Stimulated activated memory B cell treated with anti-CD40 and anti-IgM and Interleukin-4, amounts not matched to agents 10 μg/mL and 1 μg/mL and 100 μg/mL, for 72 hours (primary cell): Measurements from ENCODE around the gene ZNF444.

ENCODE experiments used
- ATAC-seq: fragments of 150-1000 bp; cut with Tn5 transposase; 2 replicates; pipeline ENCODE4 v1.10.0; 2021
- H3K27ac Mint-ChIP-seq: one replicate; pipeline ENCODE4 v1.8.0; 2022; ENCODE audit warnings: mild to moderate bottlenecking, mixed read lengths
- H3K27me3 Mint-ChIP-seq: one replicate; pipeline ENCODE4 v1.8.0; 2022; ENCODE audit warnings: mixed read lengths
- H3K36me3 Mint-ChIP-seq: one replicate; pipeline ENCODE4 v1.8.0; 2022; ENCODE audit warnings: mixed read lengths
- H3K4me1 Mint-ChIP-seq: one replicate; pipeline ENCODE4 v1.8.0; 2022; ENCODE audit warnings: mixed read lengths
- H3K4me3 Mint-ChIP-seq: one replicate; pipeline ENCODE4 v1.8.0; 2022; ENCODE audit warnings: mild to moderate bottlenecking, moderate library complexity, mixed read lengths
- H3K9me3 Mint-ChIP-seq: one replicate; pipeline ENCODE4 v1.8.0; 2022; ENCODE audit warnings: mixed read lengths

The ZNF444 gene

GRCh38 chr19:56114051-56114777, 26.9 kb upstream of the ZNF444 start:
- Mint-ChIP-seq H3K4me3 (peak overlapping the region; percentile 36), H3K9me3 (no peaks in the 10 kb centered on the region), H3K27ac (peak overlapping the region; percentile 95), H3K27me3 (no peaks in the 10 kb centered on the region), H3K4me1 (peaks cover 78% of the 10 kb centered on the region), H3K36me3 (peaks cover 10% of the 10 kb centered on the region)
- no peak for ATAC-seq

DNA sequence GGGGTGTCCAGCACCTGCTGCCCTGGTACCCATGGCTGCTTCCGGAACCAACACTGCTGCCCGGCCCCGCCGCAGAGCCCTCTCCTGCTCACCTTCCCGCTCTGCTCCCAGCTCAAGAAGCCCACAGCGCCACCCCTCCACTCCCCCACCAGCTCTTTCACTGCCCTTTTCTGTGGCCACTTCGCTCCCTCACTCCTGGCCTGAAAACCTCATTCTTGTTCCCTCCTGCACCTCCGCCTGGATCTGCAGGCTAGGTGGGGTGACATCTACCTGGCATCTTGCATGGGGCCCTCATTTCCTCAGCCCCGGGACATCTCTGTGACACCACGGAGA, 26.3 kb upstream of the ZNF444 start:
- Mint-ChIP-seq H3K4me1 (peaks cover 83% of the 10 kb centered on the region), H3K27me3 (no peaks in the 10 kb centered on the region), H3K4me3 (peak overlapping the region; percentile 46), H3K9me3 (no peaks in the 10 kb centered on the region), H3K36me3 (peaks cover 12% of the 10 kb centered on the region), H3K27ac (peak overlapping the region; percentile 95)
- no peak for ATAC-seq

DNA sequence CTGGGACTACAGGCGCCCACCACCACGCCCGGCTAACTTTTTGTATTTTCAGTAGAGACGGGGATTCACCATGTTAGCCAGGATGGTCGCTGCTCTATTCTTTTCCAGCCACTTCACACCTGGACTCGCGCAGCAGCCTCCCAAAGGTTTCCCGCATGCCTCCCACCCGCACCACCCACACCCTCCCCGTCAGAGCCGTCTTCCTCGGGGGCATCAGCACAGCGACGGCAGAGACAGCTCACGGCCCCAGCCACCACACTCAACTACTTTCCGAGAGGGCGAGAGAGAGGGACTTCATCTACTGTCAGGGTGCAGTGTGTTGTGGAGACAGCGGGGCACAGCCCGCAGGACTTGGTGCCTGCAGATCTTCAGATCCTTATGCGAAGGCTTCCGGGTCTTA, 25.6 kb upstream of the ZNF444 start:
- Mint-ChIP-seq H3K27ac (peak overlapping the region; percentile 95), H3K4me1 (peaks cover 85% of the 10 kb centered on the region), H3K36me3 (peaks cover 17% of the 10 kb centered on the region), H3K4me3 (no peak overlapping the region), H3K27me3 (no peaks in the 10 kb centered on the region), H3K9me3 (no peaks in the 10 kb centered on the region)
- ATAC-seq, result no peak

- no peak overlapping the region for H3K27ac Mint-ChIP-seq
- H3K4me1 Mint-ChIP-seq, result peaks cover 75% of the 10 kb centered on the region
- H3K9me3 Mint-ChIP-seq, result no peaks in the 10 kb centered on the region
- peaks cover 17% of the 10 kb centered on the region for H3K36me3 Mint-ChIP-seq
- H3K4me3 Mint-ChIP-seq, result no peak overlapping the region
- no peak for ATAC-seq
- no peaks in the 10 kb centered on the region for H3K27me3 Mint-ChIP-seq
Measured at GRCh38 chr19:56116606-56117005, 24.5 kb upstream of the ZNF444 start.

DNA sequence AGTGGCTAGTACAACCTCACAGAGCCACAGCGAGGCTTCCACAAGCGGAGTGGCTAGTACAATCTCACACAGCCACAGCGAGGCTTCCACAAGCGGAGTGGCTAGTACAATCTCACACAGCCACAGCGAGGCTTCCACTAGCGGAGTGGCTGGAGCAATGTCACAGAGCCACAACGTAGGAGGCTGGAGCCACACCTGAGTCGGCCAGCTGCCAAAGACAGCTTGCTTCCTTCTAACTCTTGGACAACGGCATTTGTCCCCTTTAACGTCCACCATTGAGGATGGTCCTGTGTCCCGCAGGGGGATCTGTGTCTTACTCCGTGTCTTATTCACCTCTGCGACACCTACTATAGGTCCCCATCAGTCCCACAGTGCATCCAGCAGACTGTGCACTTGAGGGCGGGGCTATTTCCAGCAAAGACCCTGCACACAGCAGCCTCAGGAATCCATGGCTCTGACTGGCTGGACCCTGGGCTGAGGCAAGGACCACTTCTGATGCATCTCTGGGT, 23.7 kb upstream of the ZNF444 start:
- H3K27me3 Mint-ChIP-seq, result no peaks in the 10 kb centered on the region
- no peak overlapping the region for H3K27ac Mint-ChIP-seq
- H3K9me3 Mint-ChIP-seq, result no peaks in the 10 kb centered on the region
- peaks cover 67% of the 10 kb centered on the region for H3K4me1 Mint-ChIP-seq
- no peak overlapping the region for H3K4me3 Mint-ChIP-seq
- ATAC-seq, result no peak
- H3K36me3 Mint-ChIP-seq, result peaks cover 17% of the 10 kb centered on the region

GRCh38 chr19:56117889-56118288, 23.2 kb upstream of the ZNF444 start:
- H3K27ac Mint-ChIP-seq, result peak overlapping the region; percentile 97
- no peaks in the 10 kb centered on the region for H3K9me3 Mint-ChIP-seq
- peaks cover 17% of the 10 kb centered on the region for H3K36me3 Mint-ChIP-seq
- ATAC-seq, result no peak
- no peaks in the 10 kb centered on the region for H3K27me3 Mint-ChIP-seq
- no peak overlapping the region for H3K4me3 Mint-ChIP-seq
- peaks cover 62% of the 10 kb centered on the region for H3K4me1 Mint-ChIP-seq

GRCh38 chr19:56118666-56119581, 22.2 kb upstream of the ZNF444 start:
- no peaks in the 10 kb centered on the region for H3K27me3 Mint-ChIP-seq
- H3K9me3 Mint-ChIP-seq, result no peaks in the 10 kb centered on the region
- peaks cover 17% of the 10 kb centered on the region for H3K36me3 Mint-ChIP-seq
- no peak for ATAC-seq
- peak overlapping the region; percentile 97 for H3K4me3 Mint-ChIP-seq
- H3K4me1 Mint-ChIP-seq, result peaks cover 52% of the 10 kb centered on the region
- peak overlapping the region; percentile 97 for H3K27ac Mint-ChIP-seq

- Mint-ChIP-seq H3K27me3 (no peaks in the 10 kb centered on the region), H3K36me3 (peaks cover 17% of the 10 kb centered on the region), H3K4me3 (peak overlapping the region; percentile 97), H3K4me1 (peaks cover 46% of the 10 kb centered on the region), H3K9me3 (no peaks in the 10 kb centered on the region), H3K27ac (peak overlapping the region; percentile 97)
- no peak for ATAC-seq
Measured at GRCh38 chr19:56119582-56119978, 21.5 kb upstream of the ZNF444 start.

- ATAC-seq, result no peak
- H3K4me3 Mint-ChIP-seq, result peak overlapping the region; percentile 97
- peaks cover 13% of the 10 kb centered on the region for H3K36me3 Mint-ChIP-seq
- H3K4me1 Mint-ChIP-seq, result peaks cover 42% of the 10 kb centered on the region
- H3K27ac Mint-ChIP-seq, result peak overlapping the region; percentile 97
- H3K27me3 Mint-ChIP-seq, result no peaks in the 10 kb centered on the region
- H3K9me3 Mint-ChIP-seq, result no peaks in the 10 kb centered on the region
Measured at GRCh38 chr19:56120002-56120370, 21.1 kb upstream of the ZNF444 start.

GRCh38 chr19:56120371-56121179, 20.5 kb upstream of the ZNF444 start:
- Mint-ChIP-seq H3K27ac (peak overlapping the region; percentile 97), H3K36me3 (peaks cover 12% of the 10 kb centered on the region), H3K4me3 (peak overlapping the region; percentile 97), H3K4me1 (peaks cover 39% of the 10 kb centered on the region), H3K27me3 (no peaks in the 10 kb centered on the region), H3K9me3 (no peaks in the 10 kb centered on the region)
- peak; percentile 73 for ATAC-seq

DNA sequence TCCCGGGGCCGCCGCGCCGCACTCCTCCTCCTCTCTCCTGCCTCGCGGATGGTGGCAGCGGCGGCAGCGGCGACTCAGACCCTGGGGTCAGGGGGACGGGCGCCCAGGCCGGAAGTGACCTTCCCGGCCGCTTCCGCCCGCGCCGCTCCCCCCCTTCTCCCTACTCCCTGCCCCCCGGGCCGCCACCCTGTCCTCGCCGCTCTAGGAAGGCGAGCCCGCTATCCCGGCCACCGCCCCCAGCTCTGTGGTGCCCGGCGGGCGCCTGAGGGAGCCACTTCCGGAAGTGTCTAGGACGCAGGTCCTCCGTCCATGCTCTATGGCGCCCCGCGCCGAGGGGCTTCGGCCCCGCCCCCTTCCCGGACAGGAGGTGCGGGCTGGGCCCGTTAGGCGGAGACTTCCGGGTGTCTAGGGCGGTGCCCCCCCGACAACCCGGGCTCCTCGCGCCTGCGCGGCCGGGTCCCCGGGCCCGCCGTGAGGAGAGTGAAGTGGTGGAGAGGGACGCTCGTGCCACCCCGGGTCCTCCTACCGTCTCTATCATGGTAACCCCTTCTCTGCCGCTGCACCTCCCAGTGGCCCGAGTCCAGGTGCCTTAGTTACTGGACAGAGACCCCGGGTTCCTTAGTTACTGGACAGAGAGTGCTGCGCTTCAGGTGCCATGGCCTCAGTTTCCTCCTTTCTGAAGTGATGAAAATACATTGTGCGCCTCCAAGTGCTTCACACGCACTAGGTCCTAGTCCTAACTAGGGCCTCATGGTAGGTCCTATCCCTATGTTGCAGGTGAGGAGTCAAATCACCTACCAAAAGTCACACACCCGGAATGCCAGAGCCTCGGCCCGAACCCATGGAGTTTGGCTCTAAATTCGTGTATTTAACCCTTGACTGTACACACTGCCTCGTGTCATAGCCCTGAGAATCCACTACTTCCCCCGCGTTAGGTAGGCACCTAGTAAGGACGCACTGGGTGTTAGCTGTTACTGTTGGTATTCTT, 19.6 kb upstream of the ZNF444 start, which contains the start of gene ZNF787:
TSS of gene ZNF787 (minus strand) at position 116 of the 988 bp plus-strand sequence. CDS start 18,078 bp downstream, outside the sequence.
- Mint-ChIP-seq H3K27ac (peak within 1 kb of the TSS; percentile 97), H3K4me3 (peak within 1 kb of the TSS; percentile 97), H3K4me1 (peaks cover 37% of the 10 kb centered on the region), H3K36me3 (peaks cover 11% of the 10 kb centered on the region), H3K27me3 (no peaks in the 10 kb centered on the region), H3K9me3 (no peaks in the 10 kb centered on the region)
- peak; percentile 94 for ATAC-seq

- H3K27ac Mint-ChIP-seq, result no peak overlapping the region
- H3K36me3 Mint-ChIP-seq, result peaks cover 7% of the 10 kb centered on the region
- H3K4me3 Mint-ChIP-seq, result no peak overlapping the region
- H3K9me3 Mint-ChIP-seq, result no peaks in the 10 kb centered on the region
- no peaks in the 10 kb centered on the region for H3K27me3 Mint-ChIP-seq
- ATAC-seq, result no peak
- peaks cover 22% of the 10 kb centered on the region for H3K4me1 Mint-ChIP-seq
Measured at GRCh38 chr19:56123266-56123891, 17.7 kb upstream of the ZNF444 start.

DNA sequence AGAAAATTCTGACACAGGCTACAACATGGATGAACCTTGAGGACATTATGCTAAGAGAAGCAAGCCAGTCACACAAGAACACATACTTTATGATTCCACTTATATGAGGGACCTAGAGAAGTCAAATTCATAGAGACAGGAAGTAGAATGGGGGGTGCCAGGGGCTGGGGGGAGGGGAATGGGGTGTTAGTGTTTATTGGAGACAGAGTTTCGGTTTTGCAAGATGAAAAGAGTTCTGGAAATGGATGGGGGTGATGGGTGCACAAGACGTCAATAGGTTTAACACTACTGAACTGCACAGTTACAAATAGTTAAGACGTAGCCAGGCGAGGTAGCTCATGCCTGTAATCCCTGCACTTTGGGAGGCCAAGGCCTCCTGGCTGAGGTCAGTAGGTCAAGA, 16.5 kb upstream of the ZNF444 start:
- peaks cover 7% of the 10 kb centered on the region for H3K36me3 Mint-ChIP-seq
- peaks cover 10% of the 10 kb centered on the region for H3K4me1 Mint-ChIP-seq
- H3K27me3 Mint-ChIP-seq, result no peaks in the 10 kb centered on the region
- no peak overlapping the region for H3K27ac Mint-ChIP-seq
- H3K4me3 Mint-ChIP-seq, result no peak overlapping the region
- H3K9me3 Mint-ChIP-seq, result no peaks in the 10 kb centered on the region
- ATAC-seq, result no peak
